ENCODE measurements around the gene SH3GL1. TPM values are rescaled to one million over a fixed set of nuclear protein-coding genes. Genes with fewer than 3 reads are reported as not detected.

Gene SH3GL1
- total RNA-seq, 2 experiments from 2014 or later = 62.1 to 64.0 TPM

DNA sequence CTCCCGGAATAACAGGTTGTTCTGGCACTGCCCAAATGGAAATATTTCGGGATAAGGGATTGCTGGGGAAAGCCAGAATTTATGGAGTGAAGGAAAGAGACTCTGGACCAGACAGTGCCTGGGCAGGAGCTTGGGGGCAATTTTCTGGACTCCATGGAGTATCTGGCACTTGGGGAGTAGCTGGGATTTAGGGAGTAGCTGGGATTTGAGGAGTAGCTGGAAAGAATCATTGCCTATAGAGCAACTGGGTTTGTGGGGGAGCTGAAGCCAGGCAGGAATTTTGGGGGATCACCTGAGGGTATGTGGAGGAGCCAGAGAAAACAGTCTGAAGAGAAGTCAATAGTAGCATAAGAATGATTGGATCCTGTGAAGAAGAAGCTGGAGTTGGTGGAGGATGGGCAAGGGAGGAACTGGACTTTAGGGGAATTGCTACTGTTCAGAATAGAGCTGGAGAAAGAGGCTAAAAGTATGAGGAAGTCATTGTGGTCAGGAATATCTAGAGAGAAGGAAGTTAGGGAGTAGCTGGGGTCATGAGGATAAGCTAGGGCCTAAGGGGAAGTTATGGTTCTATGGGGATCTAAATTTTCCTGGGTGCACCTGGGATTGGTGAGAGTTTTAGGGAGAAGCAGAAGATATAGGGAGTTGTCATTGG lies 81.2 kb downstream of the SH3GL1 start:
- Mint-ChIP-seq H3K9me3 (peaks cover 21% of the 10 kb centered on the region), H3K4me3 (no peak overlapping the region), H3K27me3 (no peaks in the 10 kb centered on the region), H3K27ac (no peak overlapping the region), H3K4me1 (no peaks in the 10 kb centered on the region), H3K36me3 (ENCODE audit: low read depth) (peaks cover 18% of the 10 kb centered on the region)
- POLR2A ChIA-PET = interaction anchor here (1.0 to 1.8 kb wide), 2 partner anchors 15 to 19 kb away, joined by 3 to 4 read pairs; no protein-coding TSS in a partner anchor
- no peak for DNase-seq
- CTCF ChIA-PET = interaction anchor here (1.0 to 2.8 kb wide), 3 partner anchors 23 to 52 kb away, joined by 3 to 10 read pairs (median 9); no protein-coding TSS in a partner anchor

- no peak overlapping the region for H3K4me3 Mint-ChIP-seq
- H3K27ac Mint-ChIP-seq = no peak overlapping the region
- ChIA-PET POLR2A (no interaction called here), CTCF (no interaction called here)
- H3K9me3 Mint-ChIP-seq = peaks cover 21% of the 10 kb centered on the region
- H3K27me3 Mint-ChIP-seq = no peaks in the 10 kb centered on the region
- peaks cover 18% of the 10 kb centered on the region for H3K36me3 Mint-ChIP-seq (ENCODE audit: low read depth)
- no peak for DNase-seq
- no peaks in the 10 kb centered on the region for H3K4me1 Mint-ChIP-seq
Observed at GRCh38 chr19:4318460-4318859, 81.9 kb downstream of the SH3GL1 start.

DNA sequence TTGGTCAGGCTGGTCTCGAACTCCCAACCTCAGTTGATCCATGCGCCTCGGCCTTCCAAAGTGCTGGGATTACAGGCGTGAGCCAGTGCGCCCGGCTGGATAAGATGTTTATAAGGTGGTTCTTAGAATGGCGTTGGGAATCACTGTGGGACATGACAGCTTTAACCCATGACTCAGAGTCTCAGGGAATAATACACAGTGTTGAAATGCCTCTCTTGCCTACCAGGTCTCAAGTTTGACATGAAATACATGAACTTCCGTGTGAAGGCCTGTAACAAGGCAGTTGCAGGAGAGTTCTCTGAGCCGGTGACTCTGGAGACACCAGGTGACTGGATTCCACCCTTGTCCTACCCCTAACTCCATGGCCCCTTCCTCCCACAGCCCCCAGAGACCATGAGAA lies 83.4 kb downstream of the SH3GL1 start:
- peaks cover 21% of the 10 kb centered on the region for H3K9me3 Mint-ChIP-seq
- DNase-seq = no peak
- ChIA-PET POLR2A (no interaction called here), CTCF (no interaction called here)
- H3K36me3 Mint-ChIP-seq (ENCODE audit: low read depth) = peaks cover 18% of the 10 kb centered on the region
- no peaks in the 10 kb centered on the region for H3K27me3 Mint-ChIP-seq
- H3K4me3 Mint-ChIP-seq = no peak overlapping the region
- H3K4me1 Mint-ChIP-seq = no peaks in the 10 kb centered on the region
- H3K27ac Mint-ChIP-seq = no peak overlapping the region

GRCh38 chr19:4313847-4314490 lies 86.4 kb downstream of the SH3GL1 start:
- no peaks in the 10 kb centered on the region for H3K27me3 Mint-ChIP-seq
- CTCF ChIA-PET = interaction anchor here (1.2 to 2.1 kb wide), 3 partner anchors 29 to 47 kb away, joined by 4 to 5 read pairs (median 5); partner anchors contain the start of gene MPND
- DNase-seq = no peak
- H3K36me3 Mint-ChIP-seq (ENCODE audit: low read depth) = peaks cover 8% of the 10 kb centered on the region
- no peak overlapping the region for H3K4me3 Mint-ChIP-seq
- POLR2A ChIA-PET = no interaction called here
- H3K9me3 Mint-ChIP-seq = peaks cover 5% of the 10 kb centered on the region
- no peak overlapping the region for H3K27ac Mint-ChIP-seq
- no peaks in the 10 kb centered on the region for H3K4me1 Mint-ChIP-seq

Other genes starting within 250 kb of the SH3GL1 start
- gene CREB3L3, start 246.9 kb downstream of the SH3GL1 start, total RNA-seq = under 1 TPM; 0.15 to 0.38 TPM
- gene SIRT6, start 218.0 kb downstream of the SH3GL1 start, total RNA-seq = 10 to 100 TPM; 37.0 to 37.7 TPM
- 1 to 10 TPM; 1.3 TPM for gene ANKRD24, start 217.9 kb downstream of the SH3GL1 start, total RNA-seq
- gene EBI3, start 171.0 kb downstream of the SH3GL1 start, total RNA-seq = 1 to 10 TPM; 4.0 TPM
- gene YJU2, start 153.5 kb downstream of the SH3GL1 start, total RNA-seq = 10 to 100 TPM; 21.7 to 25.3 TPM
- not detected for gene SHD, start 121.3 kb downstream of the SH3GL1 start, total RNA-seq
- gene TMIGD2, start 98.2 kb downstream of the SH3GL1 start, total RNA-seq = 1 to 10 TPM; 2.6 to 4.0 TPM
- 1 to 10 TPM; 3.2 to 3.4 TPM for gene FSD1, start 95.9 kb downstream of the SH3GL1 start, total RNA-seq
- gene STAP2, start 61.7 kb downstream of the SH3GL1 start, total RNA-seq = 1 to 10 TPM; 8.3 to 8.6 TPM
- 10 to 100 TPM; 19.1 to 20.4 TPM for gene MPND, start 57.0 kb downstream of the SH3GL1 start, total RNA-seq
- 10 to 100 TPM; 71.7 to 82.5 TPM for gene CHAF1A, start 2.1 kb upstream of the SH3GL1 start, total RNA-seq
- 10 to 100 TPM; 49.6 to 50.1 TPM for gene UBXN6, start 57.2 kb upstream of the SH3GL1 start, total RNA-seq
- 10 to 100 TPM; 47.1 to 50.6 TPM for gene HDGFL2, start 71.8 kb upstream of the SH3GL1 start, total RNA-seq
- gene PLIN4, start 117.9 kb upstream of the SH3GL1 start, total RNA-seq = not detected
- not detected for gene PLIN5, start 134.7 kb upstream of the SH3GL1 start, total RNA-seq
- under 1 TPM; 0.15 to 0.18 TPM for gene LRG1, start 139.5 kb upstream of the SH3GL1 start, total RNA-seq
- gene SEMA6B, start 159.1 kb upstream of the SH3GL1 start, total RNA-seq = not detected
- 10 to 100 TPM; 18.4 to 18.6 TPM for gene TNFAIP8L1, start 239.0 kb upstream of the SH3GL1 start, total RNA-seq